Fibroblast of lung (primary cell): Measurements from ENCODE around the gene COQ3. TPM values are rescaled to one million over a fixed set of nuclear protein-coding genes. Genes with fewer than 3 reads are reported as not detected.

Experiments
- DNase-seq, 2 donors: peaks; one replicate each; pipeline versions ENCODE4 v3.0.0 to v3.0.0-alpha.2; 2010; ENCODE audit warnings: low read depth in 2 of 2
- H2AFZ ChIP-seq: 2 replicates; pipeline ENCODE4 v1.5.1; 2012; ENCODE audit warnings: low read length, control low read depth, inconsistent platforms
- H3K27ac ChIP-seq: 2 replicates; pipeline ENCODE4 v1.5.1; 2011; ENCODE audit warnings: low read length, control low read depth; ENCODE audit not compliant: insufficient read depth
- H3K27me3 ChIP-seq: 2 replicates; pipeline ENCODE4 v1.5.1; 2011; ENCODE audit warnings: mild to moderate bottlenecking, low read length; ENCODE audit not compliant: control insufficient read depth, insufficient read depth
- H3K36me3 ChIP-seq: 2 replicates; pipeline ENCODE4 v1.5.1; 2011; ENCODE audit warnings: low read length; ENCODE audit not compliant: control insufficient read depth, insufficient read depth
- H3K4me1 ChIP-seq: 2 replicates; pipeline ENCODE4 v1.5.1; 2011; ENCODE audit warnings: low read length; ENCODE audit not compliant: control insufficient read depth, insufficient read depth; ENCODE audit errors: extremely low read depth
- H3K4me2 ChIP-seq: 2 replicates; pipeline ENCODE4 v1.5.1; 2011; ENCODE audit warnings: low read length, control low read depth; ENCODE audit not compliant: insufficient read depth; ENCODE audit errors: extremely low read depth
- H3K4me3 ChIP-seq, 4 experiments: fragments of 200-600 bp in 1 of 4; sonication (generic) in 1 of 4; replicated peaks in 1 of 4; 2 replicates each; pipeline ENCODE4 v1.5.1; 2011 to 2016; ENCODE audit warnings: low read length in 4 of 4, low read depth in 3 of 4, mild to moderate bottlenecking in 3 of 4, control low read depth in 2 of 4, inconsistent platforms in 1 of 4, mixed read lengths in 1 of 4; ENCODE audit not compliant: insufficient read depth in 1 of 4; ENCODE audit errors: control extremely low read depth in 1 of 4
- H3K79me2 ChIP-seq: 2 replicates; pipeline ENCODE4 v1.5.1; 2012; ENCODE audit warnings: mild to moderate bottlenecking, low read length, inconsistent platforms; ENCODE audit not compliant: control insufficient read depth, insufficient read depth
- H3K9ac ChIP-seq: 2 replicates; pipeline ENCODE4 v1.5.1; 2011; ENCODE audit warnings: mild to moderate bottlenecking, low read length, control low read depth; ENCODE audit not compliant: insufficient read depth
- H3K9me3 ChIP-seq: 2 replicates; pipeline ENCODE4 v1.5.1; 2012; ENCODE audit warnings: low read depth, low read length; ENCODE audit not compliant: control insufficient read depth, insufficient read depth
- H4K20me1 ChIP-seq: 2 replicates; pipeline ENCODE4 v1.5.1; 2011; ENCODE audit warnings: low read length; ENCODE audit not compliant: control insufficient read depth, insufficient read depth; ENCODE audit errors: extremely low read depth
- CTCF ChIP-seq, 2 donors: IDR thresholded peaks in 1 of 2; conservative IDR thresholded peaks in 1 of 2; 1 replicate in 1 of 2; 2 replicates in 1 of 2; pipeline ENCODE4 v1.5.1; 2011 to 2012; ENCODE audit warnings: low read length in 2 of 2, control low read depth in 1 of 2, inconsistent platforms in 1 of 2, low read depth in 1 of 2, mild to moderate bottlenecking in 1 of 2
- EZH2 ChIP-seq: IDR thresholded peaks from 2 replicates; pipeline ENCODE4 v1.5.1; 2012; ENCODE audit warnings: low read length, control low read depth, mild to moderate bottlenecking; ENCODE audit errors: missing control alignments
- polyA plus RNA-seq, 2 donors: library from polyadenylated mRNA; depleted of rRNA in 1 of 2; stranded (reverse) in 1 of 2; unstranded in 1 of 2; fragments of >200 nt; gene quantifications; 2 replicates each; pipeline ENCODE4 v1.2.1, GENCODE V29; 2011 to 2012; ENCODE audit warnings: missing spikeins in 1 of 2
- total RNA-seq: library from RNA; depleted of rRNA; stranded (reverse); fragments of >200 nt; gene quantifications from 2 replicates; pipeline ENCODE4 v1.2.1, GENCODE V29; 2014

The COQ3 gene
- total and polyA plus RNA-seq, 2 donors (not counting 1 experiment from before 2014, with no cell fraction given) = 5.3 to 13.3 TPM

- no peak for DNase-seq
- Histone ChIP-seq H3K4me3 (no peak overlapping the region), H3K9ac (no peak overlapping the region), H2AFZ (no peak overlapping the region), H3K27ac (no peak overlapping the region), H3K27me3 (peaks cover 6% of the 10 kb centered on the region), H4K20me1 (no peaks in the 10 kb centered on the region), H3K4me1 (no peaks in the 10 kb centered on the region), H3K36me3 (no peaks in the 10 kb centered on the region), H3K9me3 (no peaks in the 10 kb centered on the region), H3K79me2 (no peaks in the 10 kb centered on the region), H3K4me2 (no peak overlapping the region)
- TF ChIP-seq EZH2 (no peak), CTCF (conservative IDR thresholded peaks at IDR 0.05 in 1 of 2, IDR thresholded peaks at IDR 0.05 in 1 of 2; ENCODE audit: low read depth in 1 of 2, low read length in 2 of 2) (no peak)
Measured at GRCh38 chr6:99353126-99353525, 40.9 kb downstream of the COQ3 start.

- no peaks in the 10 kb centered on the region for H3K36me3 ChIP-seq
Measured at GRCh38 chr6:99350573-99350972, 43.4 kb downstream of the COQ3 start.

More at GRCh38 chr6:99350573-99350972, 43.4 kb downstream of the COQ3 start:
- Histone ChIP-seq H2AFZ (no peak overlapping the region), H3K79me2 (no peaks in the 10 kb centered on the region), H3K4me2 (no peak overlapping the region), H3K27me3 (peaks cover 4% of the 10 kb centered on the region), H4K20me1 (no peaks in the 10 kb centered on the region), H3K9me3 (no peaks in the 10 kb centered on the region), H3K27ac (no peak overlapping the region), H3K4me1 (no peaks in the 10 kb centered on the region), H3K4me3 (no peak overlapping the region), H3K9ac (no peak overlapping the region)
- DNase-seq = no peak
- TF ChIP-seq CTCF (conservative IDR thresholded peaks at IDR 0.05 in 1 of 2, IDR thresholded peaks at IDR 0.05 in 1 of 2; ENCODE audit: low read depth in 1 of 2, low read length in 2 of 2) = no peak
- TF ChIP-seq EZH2 = no peak
